ENCODE results near the gene BAHCC1.
"Not testable (repeated sequence)": the region's sequence is repeated elsewhere in the genome, so short reads cannot be mapped to it uniquely, and the experiment has no call there.

BAHCC1 gene

DNA sequence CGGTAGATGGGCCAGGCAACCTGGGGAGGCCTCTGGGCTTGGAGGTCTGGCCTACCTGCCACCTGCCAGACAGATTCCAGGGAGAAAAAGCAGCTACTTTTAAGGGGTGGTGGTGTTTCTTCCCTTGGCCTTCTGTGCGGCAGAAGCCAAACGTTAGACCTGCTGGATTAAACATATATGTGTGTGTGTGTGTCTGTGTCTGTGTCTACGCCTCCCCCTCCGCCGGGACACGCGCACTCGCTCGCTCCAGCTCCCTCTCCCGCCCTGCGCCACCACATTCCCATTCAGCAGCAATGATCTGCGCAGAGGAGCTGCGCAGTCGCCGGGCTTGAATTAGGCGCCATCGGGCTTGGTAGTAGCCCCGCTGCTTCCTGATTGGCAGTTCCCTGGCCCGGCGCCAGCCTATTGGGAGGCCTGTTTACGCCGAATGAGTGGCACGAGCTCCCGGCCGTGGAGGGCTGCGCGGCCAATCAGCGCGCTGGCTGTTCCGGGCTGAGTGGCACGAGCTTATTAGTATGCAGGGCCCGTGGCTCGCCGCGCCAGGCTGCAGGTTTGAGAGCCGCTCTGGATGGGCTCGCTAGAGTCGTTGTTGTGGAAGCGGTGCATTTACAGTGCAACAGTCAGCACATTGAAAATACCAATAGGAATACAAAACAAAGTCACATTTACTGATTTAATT lies at the start of gene BAHCC1:
BAHCC1 (plus strand) TSS at position 537 of the 679 bp plus-strand sequence. CDS start 4,283 bp downstream, outside the sequence.
- peak within 1 kb of the TSS; percentile 80 for H3K27ac ChIP-seq (ENCODE audit: low read depth, low read length)
- peak within 1 kb of the TSS; percentile 23 for H2AFZ ChIP-seq (ENCODE audit: low read length, unreplicated experiment)
- peaks cover 16% of the 10 kb centered on the region for H3K4me1 ChIP-seq (ENCODE audit: control insufficient read depth, insufficient read depth, low read length, unreplicated experiment)
- peaks cover 58% of the 10 kb centered on the region for H3K79me2 ChIP-seq (ENCODE audit: control insufficient read depth, insufficient read depth, low read length, unreplicated experiment)
- H3K4me3 ChIP-seq (ENCODE audit: low read depth, low read length), result peak within 1 kb of the TSS; percentile 87
- no peaks in the 10 kb centered on the region for H3K36me3 ChIP-seq (ENCODE audit: insufficient read depth, low read length)
- no peaks in the 10 kb centered on the region for H3K27me3 ChIP-seq (ENCODE audit: insufficient read depth, low read length)

- Histone ChIP-seq H2AFZ (ENCODE audit: low read length, unreplicated experiment) (peak overlapping the region; percentile 58), H3K36me3 (ENCODE audit: insufficient read depth, low read length) (no peaks in the 10 kb centered on the region), H3K27ac (ENCODE audit: low read depth, low read length) (no peak overlapping the region), H3K4me3 (ENCODE audit: low read depth, low read length) (peak overlapping the region; percentile 87), H3K27me3 (ENCODE audit: insufficient read depth, low read length) (no peaks in the 10 kb centered on the region), H3K79me2 (ENCODE audit: control insufficient read depth, insufficient read depth, low read length, unreplicated experiment) (peaks cover 42% of the 10 kb centered on the region), H3K4me1 (ENCODE audit: control insufficient read depth, insufficient read depth, low read length, unreplicated experiment) (no peaks in the 10 kb centered on the region)
Measured at GRCh38 chr17:81346090-81346907, 49.0 kb upstream of the BAHCC1 start.

GRCh38 chr17:81346908-81347349 lies 48.3 kb upstream of the BAHCC1 start:
- Histone ChIP-seq H3K79me2 (ENCODE audit: control insufficient read depth, insufficient read depth, low read length, unreplicated experiment) (peaks cover 36% of the 10 kb centered on the region), H3K4me3 (ENCODE audit: low read depth, low read length) (peak overlapping the region; percentile 87), H3K27me3 (ENCODE audit: insufficient read depth, low read length) (no peaks in the 10 kb centered on the region), H3K36me3 (ENCODE audit: insufficient read depth, low read length) (no peaks in the 10 kb centered on the region), H2AFZ (ENCODE audit: low read length, unreplicated experiment) (peak overlapping the region; percentile 58), H3K4me1 (ENCODE audit: control insufficient read depth, insufficient read depth, low read length, unreplicated experiment) (no peaks in the 10 kb centered on the region), H3K27ac (ENCODE audit: low read depth, low read length) (no peak overlapping the region)

DNA sequence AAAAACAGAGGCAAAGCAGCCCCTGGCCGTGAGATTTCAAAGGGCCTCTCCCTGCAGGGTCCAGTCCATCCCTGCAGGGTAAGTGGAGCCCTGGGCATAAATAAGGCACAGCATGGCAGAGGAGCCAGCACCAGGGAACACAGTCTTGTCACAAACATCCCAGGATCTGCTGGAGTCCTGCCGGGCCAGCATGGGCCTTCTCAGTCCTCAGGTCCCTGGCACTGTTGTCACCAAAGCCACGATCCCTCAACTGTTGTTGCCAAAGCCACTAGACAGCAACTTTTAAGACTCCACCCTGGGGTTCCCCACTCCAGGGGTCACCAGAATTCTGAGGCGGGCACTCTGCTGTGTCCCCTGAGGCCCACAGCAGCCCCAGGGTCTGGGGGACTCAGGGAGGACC lies 47.8 kb upstream of the BAHCC1 start:
- no peak overlapping the region for H3K4me3 ChIP-seq (ENCODE audit: low read depth, low read length)
- no peaks in the 10 kb centered on the region for H3K36me3 ChIP-seq (ENCODE audit: insufficient read depth, low read length)
- H3K79me2 ChIP-seq (ENCODE audit: control insufficient read depth, insufficient read depth, low read length, unreplicated experiment), result peaks cover 31% of the 10 kb centered on the region
- H3K27ac ChIP-seq (ENCODE audit: low read depth, low read length), result no peak overlapping the region
- H3K27me3 ChIP-seq (ENCODE audit: insufficient read depth, low read length), result no peaks in the 10 kb centered on the region
- no peak overlapping the region for H2AFZ ChIP-seq (ENCODE audit: low read length, unreplicated experiment)
- no peaks in the 10 kb centered on the region for H3K4me1 ChIP-seq (ENCODE audit: control insufficient read depth, insufficient read depth, low read length, unreplicated experiment)

- Histone ChIP-seq H3K27me3 (ENCODE audit: insufficient read depth, low read length) (no peaks in the 10 kb centered on the region), H3K79me2 (ENCODE audit: control insufficient read depth, insufficient read depth, low read length, unreplicated experiment) (peaks cover 21% of the 10 kb centered on the region), H2AFZ (ENCODE audit: low read length, unreplicated experiment) (no peak overlapping the region), H3K4me1 (ENCODE audit: control insufficient read depth, insufficient read depth, low read length, unreplicated experiment) (no peaks in the 10 kb centered on the region), H3K4me3 (ENCODE audit: low read depth, low read length) (no peak overlapping the region), H3K27ac (ENCODE audit: low read depth, low read length) (no peak overlapping the region), H3K36me3 (ENCODE audit: insufficient read depth, low read length) (no peaks in the 10 kb centered on the region)
Measured at GRCh38 chr17:81348097-81349055, 46.9 kb upstream of the BAHCC1 start.

GRCh38 chr17:81349397-81350319 lies 45.6 kb upstream of the BAHCC1 start:
- Histone ChIP-seq H2AFZ (ENCODE audit: low read length, unreplicated experiment) (no peak overlapping the region), H3K36me3 (ENCODE audit: insufficient read depth, low read length) (no peaks in the 10 kb centered on the region), H3K4me1 (ENCODE audit: control insufficient read depth, insufficient read depth, low read length, unreplicated experiment) (no peaks in the 10 kb centered on the region), H3K4me3 (ENCODE audit: low read depth, low read length) (no peak overlapping the region), H3K79me2 (ENCODE audit: control insufficient read depth, insufficient read depth, low read length, unreplicated experiment) (peaks cover 8% of the 10 kb centered on the region), H3K27ac (ENCODE audit: low read depth, low read length) (no peak overlapping the region), H3K27me3 (ENCODE audit: insufficient read depth, low read length) (no peaks in the 10 kb centered on the region)

DNA sequence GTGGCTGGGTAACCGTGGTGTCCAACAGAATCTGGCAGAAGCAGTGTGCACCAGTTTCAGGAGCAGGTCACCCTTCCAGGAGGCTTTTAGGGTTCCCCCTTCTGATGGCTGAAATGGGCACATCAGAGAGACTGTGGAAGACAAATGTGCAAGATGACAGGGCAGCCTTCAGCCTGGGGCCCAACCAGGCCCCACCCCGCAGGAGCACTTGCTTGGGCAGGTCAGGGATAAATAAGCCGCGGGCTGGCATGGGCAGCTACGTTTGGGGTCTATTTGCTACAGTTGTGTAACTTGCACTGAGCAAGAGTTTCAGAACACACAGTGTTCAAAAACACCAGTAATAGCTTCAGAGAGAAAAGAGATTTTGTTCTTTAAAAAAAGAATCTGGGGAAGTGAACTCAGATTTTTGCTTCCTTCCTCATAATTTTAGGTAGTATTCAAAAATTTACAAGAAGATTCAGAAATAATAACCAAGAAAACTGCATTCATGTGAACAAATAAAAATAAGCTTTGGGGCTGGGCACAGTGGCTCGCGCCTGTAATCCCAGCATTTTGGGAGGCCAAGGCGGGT lies 44.9 kb upstream of the BAHCC1 start:
- Histone ChIP-seq H3K36me3 (ENCODE audit: insufficient read depth, low read length) (no peaks in the 10 kb centered on the region), H3K27ac (ENCODE audit: low read depth, low read length) (no peak overlapping the region), H3K79me2 (ENCODE audit: control insufficient read depth, insufficient read depth, low read length, unreplicated experiment) (peaks cover 1% of the 10 kb centered on the region), H3K4me3 (ENCODE audit: low read depth, low read length) (no peak overlapping the region), H3K4me1 (ENCODE audit: control insufficient read depth, insufficient read depth, low read length, unreplicated experiment) (no peaks in the 10 kb centered on the region), H3K27me3 (ENCODE audit: insufficient read depth, low read length) (no peaks in the 10 kb centered on the region), H2AFZ (ENCODE audit: low read length, unreplicated experiment) (no peak overlapping the region)

DNA sequence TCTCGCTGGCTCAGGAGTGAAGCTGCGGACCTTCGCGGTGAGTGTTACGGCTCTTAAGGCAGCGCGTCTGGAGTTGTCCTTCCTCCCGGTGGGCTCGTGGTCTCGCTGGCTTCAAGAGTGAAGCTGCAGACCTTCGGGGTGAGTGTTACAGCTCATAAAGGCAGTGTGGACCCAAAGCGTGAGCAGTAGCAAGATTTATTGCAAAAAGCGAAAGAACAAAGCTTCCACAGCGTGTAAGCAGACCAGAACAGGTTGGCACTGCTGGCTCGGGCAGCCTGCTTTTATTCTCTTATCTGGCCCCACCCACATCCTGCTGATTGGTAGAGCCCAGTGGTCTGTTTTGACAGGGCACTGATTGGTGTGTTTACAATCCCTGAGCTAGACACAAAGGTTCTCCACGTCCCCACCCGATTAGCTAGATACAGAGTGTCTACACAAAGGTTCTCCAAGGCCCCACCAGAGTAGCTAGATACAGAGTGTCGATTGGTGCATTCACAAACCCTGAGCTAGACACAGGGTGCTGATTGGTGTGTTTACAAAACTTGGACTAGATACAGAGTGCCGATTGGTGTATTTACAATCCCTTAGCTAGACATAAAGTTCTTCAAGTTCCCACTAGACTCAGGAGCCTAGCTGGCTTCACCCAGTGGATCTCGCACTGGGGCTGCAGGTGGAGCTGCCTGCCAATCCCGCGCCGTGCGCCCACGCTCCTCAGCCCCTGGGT lies 43.8 kb upstream of the BAHCC1 start:
- H3K79me2 ChIP-seq (ENCODE audit: control insufficient read depth, insufficient read depth, low read length, unreplicated experiment); H3K27ac ChIP-seq (ENCODE audit: low read depth, low read length); H3K36me3 ChIP-seq (ENCODE audit: insufficient read depth, low read length); H3K4me1 ChIP-seq (ENCODE audit: control insufficient read depth, insufficient read depth, low read length, unreplicated experiment); H3K27me3 ChIP-seq (ENCODE audit: insufficient read depth, low read length); H3K4me3 ChIP-seq (ENCODE audit: low read depth, low read length); H2AFZ ChIP-seq (ENCODE audit: low read length, unreplicated experiment): not testable (repeated sequence)

- H3K79me2 ChIP-seq (ENCODE audit: control insufficient read depth, insufficient read depth, low read length, unreplicated experiment); H3K27me3 ChIP-seq (ENCODE audit: insufficient read depth, low read length); H3K4me3 ChIP-seq (ENCODE audit: low read depth, low read length): not testable (repeated sequence)
Measured at GRCh38 chr17:81352056-81352455, 43.2 kb upstream of the BAHCC1 start.

More at GRCh38 chr17:81352056-81352455, 43.2 kb upstream of the BAHCC1 start:
- H3K4me1 ChIP-seq (ENCODE audit: control insufficient read depth, insufficient read depth, low read length, unreplicated experiment); H3K36me3 ChIP-seq (ENCODE audit: insufficient read depth, low read length); H2AFZ ChIP-seq (ENCODE audit: low read length, unreplicated experiment); H3K27ac ChIP-seq (ENCODE audit: low read depth, low read length): not testable (repeated sequence)
